Gastrocnemius medialis (tissue), 4 donors: ENCODE measurements around the gene SORT1. TPM values are rescaled to one million over a fixed set of nuclear protein-coding genes. Genes with fewer than 3 reads are reported as not detected.

Source experiments
- ATAC-seq, 2 donors: fragments of 150-250 bp; one replicate each; pipeline ENCODE4 v1.9.1; 2016
- DNase-seq, 2 donors: peaks; one replicate each; pipeline ENCODE4 v3.0.0-alpha.2; 2019
- H3K27ac ChIP-seq, 4 donors: fragments of 200-600 bp; sonication (generic); 1 replicate in 1 of 4; 2 replicates in 3 of 4; pipeline ENCODE4 v1.5.1; 2016 to 2018; ENCODE audit warnings: mild to moderate bottlenecking in 2 of 4, moderate library complexity in 1 of 4
- H3K27me3 ChIP-seq, 3 donors: fragments of 200-600 bp; sonication (generic) in 2 of 3; 1 replicate in 1 of 3; 2 replicates in 2 of 3; pipeline versions ENCODE4 v1.5.1 to v1.6.0; 2016 to 2019; ENCODE audit warnings: mild to moderate bottlenecking in 1 of 3, moderate library complexity in 1 of 3
- H3K36me3 ChIP-seq, 2 donors: fragments of 200-600 bp; sonication (generic) in 1 of 2; one replicate each; pipeline ENCODE4 v1.5.1; 2017 to 2018
- H3K4me1 ChIP-seq, 2 donors: fragments of 200-600 bp; sonication (generic) in 1 of 2; one replicate each; pipeline ENCODE4 v1.5.1; 2016 to 2017; ENCODE audit warnings: mild to moderate bottlenecking in 2 of 2
- H3K4me3 ChIP-seq, 4 donors: fragments of 200-600 bp; sonication (generic) in 3 of 4; 1 replicate in 1 of 4; 2 replicates in 3 of 4; pipeline ENCODE4 v1.5.1; 2016 to 2019; ENCODE audit warnings: mild to moderate bottlenecking in 2 of 4
- H3K9me3 ChIP-seq, 3 donors: fragments of 200-600 bp; sonication (generic) in 2 of 3; 1 replicate in 1 of 3; 2 replicates in 2 of 3; pipeline ENCODE4 v1.5.1; 2016 to 2019
- POLR2A ChIP-seq, 2 donors: fragments of 450-650 bp; IDR thresholded peaks; one replicate each; pipeline ENCODE4 v1.6.1; 2017; ENCODE audit warnings: antibody characterized with exemption in 2 of 2, mild to moderate bottlenecking in 2 of 2, moderate library complexity in 2 of 2
- in situ Hi-C, 4 donors: fragments of 200-750 bp; cut with MboI; loops; one replicate each; pipeline versions ENCODE4 v1.15.0 to v1.8.0; 2017; ENCODE audit warnings: low sequenced_read_pairs in 4 of 4
- intact Hi-C: fragments of 100-400 bp; cut with DNase I; formaldehyde crosslinking; loops from one replicate; pipeline ENCODE4 v1.15.1; 2023; ENCODE audit warnings: low total_unique reads
- total RNA-seq, 4 donors: library from RNA; depleted of rRNA; stranded (reverse); fragments of >200 nt; gene quantifications; one replicate each; pipeline versions ENCODE4 v1.1.0 to v1.2.3, GENCODE V29; 2016
- TF ChIP-seq, protein P1 (sequence below), 5 experiments: fragments of 450-650 bp in 3 of 5; fragments of 200-600 bp in 2 of 5; sonication (generic) in 2 of 5; IDR thresholded peaks in 4 of 5; conservative IDR thresholded peaks in 1 of 5; 1 replicate in 4 of 5; 2 replicates in 1 of 5; pipeline ENCODE4 v1.5.1; 2016 to 2019; ENCODE audit warnings: antibody characterized with exemption in 5 of 5, mild to moderate bottlenecking in 3 of 5, moderate library complexity in 3 of 5

Gene SORT1
- total RNA-seq, 4 donors from 2014 or later: 93.7 to 226 (median 190) TPM

GRCh38 chr1:109350182-109350581 is 47.5 kb downstream of the SORT1 start:
- H3K4me3 ChIP-seq: no peak overlapping the region
- peaks cover 0 to 94% of the 10 kb centered on the region in 2 donors for H3K36me3 ChIP-seq
- H3K4me1 ChIP-seq: no peaks in the 10 kb centered on the region
- in situ Hi-C loops (no loop called here), intact Hi-C loops (loop anchor here (5.0 kb wide), 1 partner anchor 48 kb away; no protein-coding TSS in a partner anchor)
- TF ChIP-seq, protein P1, sequence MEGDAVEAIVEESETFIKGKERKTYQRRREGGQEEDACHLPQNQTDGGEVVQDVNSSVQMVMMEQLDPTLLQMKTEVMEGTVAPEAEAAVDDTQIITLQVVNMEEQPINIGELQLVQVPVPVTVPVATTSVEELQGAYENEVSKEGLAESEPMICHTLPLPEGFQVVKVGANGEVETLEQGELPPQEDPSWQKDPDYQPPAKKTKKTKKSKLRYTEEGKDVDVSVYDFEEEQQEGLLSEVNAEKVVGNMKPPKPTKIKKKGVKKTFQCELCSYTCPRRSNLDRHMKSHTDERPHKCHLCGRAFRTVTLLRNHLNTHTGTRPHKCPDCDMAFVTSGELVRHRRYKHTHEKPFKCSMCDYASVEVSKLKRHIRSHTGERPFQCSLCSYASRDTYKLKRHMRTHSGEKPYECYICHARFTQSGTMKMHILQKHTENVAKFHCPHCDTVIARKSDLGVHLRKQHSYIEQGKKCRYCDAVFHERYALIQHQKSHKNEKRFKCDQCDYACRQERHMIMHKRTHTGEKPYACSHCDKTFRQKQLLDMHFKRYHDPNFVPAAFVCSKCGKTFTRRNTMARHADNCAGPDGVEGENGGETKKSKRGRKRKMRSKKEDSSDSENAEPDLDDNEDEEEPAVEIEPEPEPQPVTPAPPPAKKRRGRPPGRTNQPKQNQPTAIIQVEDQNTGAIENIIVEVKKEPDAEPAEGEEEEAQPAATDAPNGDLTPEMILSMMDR (IDR thresholded peaks at IDR 0.05 in 4 of 5, conservative IDR thresholded peaks at IDR 0.05 in 1 of 5): no peak
- TF ChIP-seq POLR2A (IDR thresholded peaks at IDR 0.05): no peak
- no peaks in the 10 kb centered on the region for H3K27me3 ChIP-seq
- H3K27ac ChIP-seq: peak overlapping the region in 1 of 4 donors; percentile 17
- DNase-seq: no peak
- H3K9me3 ChIP-seq: no peaks in the 10 kb centered on the region
- ATAC-seq: no peak

DNA sequence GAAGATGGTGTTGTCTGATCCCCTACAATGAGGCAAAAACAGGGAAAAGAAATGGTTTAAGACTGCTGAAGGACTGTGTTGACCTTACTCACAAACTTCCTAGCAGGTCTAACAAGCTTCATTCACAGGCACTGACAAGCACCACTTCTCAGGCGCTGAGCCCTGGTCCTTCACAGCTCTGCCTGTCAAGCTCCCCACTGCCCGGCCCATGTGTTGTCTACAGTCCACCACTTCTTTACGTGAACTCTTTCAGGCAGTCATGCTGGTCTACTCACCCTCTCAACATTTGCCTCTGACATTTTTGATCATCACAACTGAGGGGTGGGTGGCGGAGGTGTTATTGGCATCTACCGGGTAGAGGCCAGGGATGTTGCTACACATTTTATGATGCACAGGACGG is 50.2 kb downstream of the SORT1 start:
- H3K9me3 ChIP-seq: no peaks in the 10 kb centered on the region
- H3K4me3 ChIP-seq: no peak overlapping the region
- ATAC-seq: no peak
- no peak overlapping the region for H3K27ac ChIP-seq
- peaks cover 0 to 97% of the 10 kb centered on the region in 2 donors for H3K36me3 ChIP-seq
- in situ Hi-C loops: loop anchor here in 1 of 4 donors (10.0 kb wide), 1 partner anchor 57 kb away; no protein-coding TSS in a partner anchor
- intact Hi-C loops: no loop called here
- H3K4me1 ChIP-seq: no peaks in the 10 kb centered on the region
- no peaks in the 10 kb centered on the region for H3K27me3 ChIP-seq
- no peak for DNase-seq
- TF ChIP-seq, protein P1 (IDR thresholded peaks at IDR 0.05 in 4 of 5, conservative IDR thresholded peaks at IDR 0.05 in 1 of 5): no peak
- no peak for TF ChIP-seq POLR2A (IDR thresholded peaks at IDR 0.05)

DNA sequence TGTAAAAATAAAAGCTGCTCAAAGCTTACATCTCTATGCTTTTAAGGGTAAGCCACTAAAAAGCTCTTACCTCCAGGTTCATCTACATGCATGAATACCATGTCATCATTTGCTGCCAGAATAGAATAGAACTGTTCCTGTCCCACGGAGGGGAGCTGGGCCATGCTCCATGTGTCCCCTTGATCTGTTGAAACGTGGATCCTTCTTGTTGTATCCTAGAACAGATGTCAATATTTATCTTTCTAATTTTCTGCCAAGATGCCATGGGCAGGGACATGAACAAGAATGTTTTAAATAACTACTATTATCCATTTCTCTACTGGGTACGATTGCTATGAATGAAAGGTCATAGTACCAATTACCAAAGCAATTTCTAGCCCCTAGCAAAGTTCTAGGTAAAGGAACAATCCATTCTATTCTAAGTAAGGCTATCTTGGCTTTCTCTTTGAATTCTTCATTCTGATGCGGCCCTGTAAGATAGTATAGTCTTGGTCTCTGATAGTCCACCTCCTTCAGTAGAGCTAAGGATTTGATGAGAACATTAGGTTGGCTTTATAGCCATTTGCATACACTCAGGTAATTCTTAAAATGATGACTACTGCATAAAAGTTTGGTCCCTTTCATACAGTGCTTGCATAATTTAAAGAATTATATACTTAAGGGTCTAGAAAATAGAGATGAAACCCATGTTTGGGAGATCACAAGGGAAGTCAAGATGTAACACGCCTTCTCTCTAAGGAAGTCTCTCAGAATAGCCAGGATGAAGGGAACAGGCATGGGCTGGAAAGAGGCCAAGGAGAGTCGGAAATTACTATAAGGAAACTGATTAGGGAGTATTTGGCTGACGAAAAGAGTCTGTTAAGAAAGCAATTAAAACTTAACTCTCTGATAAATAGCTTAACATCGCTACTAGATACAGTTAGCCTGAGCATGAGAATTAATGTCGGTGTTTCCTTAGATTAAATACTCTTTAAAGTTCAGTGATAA is 55.5 kb downstream of the SORT1 start:
- intact Hi-C loops (loop anchor here (2.0 kb wide), 1 partner anchor 19 kb away; no protein-coding TSS in a partner anchor), in situ Hi-C loops (loop anchor here in 1 of 4 donors (10.0 kb wide), 1 partner anchor 63 kb away; no protein-coding TSS in a partner anchor)
- peaks cover 7 to 18% of the 10 kb centered on the region in 2 donors for H3K4me1 ChIP-seq

GRCh38 chr1:109338608-109339007 is 59.1 kb downstream of the SORT1 start:
- no peak for DNase-seq
- Histone ChIP-seq H3K9me3 (no peaks in the 10 kb centered on the region), H3K27me3 (no peaks in the 10 kb centered on the region), H3K36me3 (peaks cover 5 to 86% of the 10 kb centered on the region in 2 donors), H3K4me1 (peaks cover 7 to 18% of the 10 kb centered on the region in 2 donors), H3K4me3 (no peak overlapping the region), H3K27ac (peak overlapping the region; percentile 70 to 85 (median 76))
- ATAC-seq: no peak
- intact Hi-C loops: no loop called here
- in situ Hi-C loops: no loop called here
- TF ChIP-seq, protein P1 (IDR thresholded peaks at IDR 0.05 in 4 of 5, conservative IDR thresholded peaks at IDR 0.05 in 1 of 5): no peak
- TF ChIP-seq POLR2A (IDR thresholded peaks at IDR 0.05): no peak

More for the DNA sequence above, 55.5 kb downstream of the SORT1 start:
- TF ChIP-seq POLR2A (IDR thresholded peaks at IDR 0.05): no peak
- TF ChIP-seq, protein P1 (IDR thresholded peaks at IDR 0.05 in 4 of 5, conservative IDR thresholded peaks at IDR 0.05 in 1 of 5): no peak
- no peaks in the 10 kb centered on the region for H3K9me3 ChIP-seq
- peak overlapping the region in 2 of 4 donors; percentile 11 to 85 for H3K27ac ChIP-seq
- H3K36me3 ChIP-seq: peaks cover 5 to 90% of the 10 kb centered on the region in 2 donors
- ATAC-seq: no peak
- DNase-seq: no peak
- H3K27me3 ChIP-seq: no peaks in the 10 kb centered on the region
- no peak overlapping the region for H3K4me3 ChIP-seq
